ENCODE data around the gene PSME3IP1.

DNA sequence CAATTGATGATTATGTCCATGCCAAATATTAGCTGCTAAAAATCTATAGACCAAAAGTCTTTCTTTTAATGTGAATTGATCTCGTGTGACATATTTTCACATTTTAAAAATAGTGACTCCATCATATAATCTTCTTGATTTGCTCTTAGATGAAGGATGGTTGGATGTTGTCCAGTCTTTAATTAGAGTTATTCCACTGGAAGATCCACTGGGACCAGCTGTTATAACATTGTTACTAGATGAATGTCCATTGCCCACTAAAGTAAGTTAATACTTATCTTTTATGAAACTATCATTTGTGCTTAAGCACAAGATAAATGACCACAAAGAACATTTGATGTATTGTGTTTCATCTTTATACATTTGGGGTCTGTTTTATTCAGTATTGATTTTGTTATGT, 23.1 kb upstream of the PSME3IP1 start:
- TF ChIP-seq, protein P1, sequence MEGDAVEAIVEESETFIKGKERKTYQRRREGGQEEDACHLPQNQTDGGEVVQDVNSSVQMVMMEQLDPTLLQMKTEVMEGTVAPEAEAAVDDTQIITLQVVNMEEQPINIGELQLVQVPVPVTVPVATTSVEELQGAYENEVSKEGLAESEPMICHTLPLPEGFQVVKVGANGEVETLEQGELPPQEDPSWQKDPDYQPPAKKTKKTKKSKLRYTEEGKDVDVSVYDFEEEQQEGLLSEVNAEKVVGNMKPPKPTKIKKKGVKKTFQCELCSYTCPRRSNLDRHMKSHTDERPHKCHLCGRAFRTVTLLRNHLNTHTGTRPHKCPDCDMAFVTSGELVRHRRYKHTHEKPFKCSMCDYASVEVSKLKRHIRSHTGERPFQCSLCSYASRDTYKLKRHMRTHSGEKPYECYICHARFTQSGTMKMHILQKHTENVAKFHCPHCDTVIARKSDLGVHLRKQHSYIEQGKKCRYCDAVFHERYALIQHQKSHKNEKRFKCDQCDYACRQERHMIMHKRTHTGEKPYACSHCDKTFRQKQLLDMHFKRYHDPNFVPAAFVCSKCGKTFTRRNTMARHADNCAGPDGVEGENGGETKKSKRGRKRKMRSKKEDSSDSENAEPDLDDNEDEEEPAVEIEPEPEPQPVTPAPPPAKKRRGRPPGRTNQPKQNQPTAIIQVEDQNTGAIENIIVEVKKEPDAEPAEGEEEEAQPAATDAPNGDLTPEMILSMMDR (IDR thresholded peaks at IDR 0.05): no peak
- no peak for TF ChIP-seq POLR2A (IDR thresholded peaks at IDR 0.05)
